ENCODE data around the gene BLVRB. TPM values are rescaled to one million over a fixed set of nuclear protein-coding genes. Genes with fewer than 3 reads are reported as not detected.
A peak's percentile ranks its signal among the peaks of the same experiment; 100 is the strongest.
"Not testable (repeated sequence)": the region's sequence is repeated elsewhere in the genome, so short reads cannot be mapped to it uniquely, and the experiment has no call there.

The BLVRB gene
- polyA plus RNA-seq (ENCODE audit: insufficient read length in 4 of 4) = 10 to 100 TPM; 40.4 to 67.0 (median 49.9) TPM

DNA sequence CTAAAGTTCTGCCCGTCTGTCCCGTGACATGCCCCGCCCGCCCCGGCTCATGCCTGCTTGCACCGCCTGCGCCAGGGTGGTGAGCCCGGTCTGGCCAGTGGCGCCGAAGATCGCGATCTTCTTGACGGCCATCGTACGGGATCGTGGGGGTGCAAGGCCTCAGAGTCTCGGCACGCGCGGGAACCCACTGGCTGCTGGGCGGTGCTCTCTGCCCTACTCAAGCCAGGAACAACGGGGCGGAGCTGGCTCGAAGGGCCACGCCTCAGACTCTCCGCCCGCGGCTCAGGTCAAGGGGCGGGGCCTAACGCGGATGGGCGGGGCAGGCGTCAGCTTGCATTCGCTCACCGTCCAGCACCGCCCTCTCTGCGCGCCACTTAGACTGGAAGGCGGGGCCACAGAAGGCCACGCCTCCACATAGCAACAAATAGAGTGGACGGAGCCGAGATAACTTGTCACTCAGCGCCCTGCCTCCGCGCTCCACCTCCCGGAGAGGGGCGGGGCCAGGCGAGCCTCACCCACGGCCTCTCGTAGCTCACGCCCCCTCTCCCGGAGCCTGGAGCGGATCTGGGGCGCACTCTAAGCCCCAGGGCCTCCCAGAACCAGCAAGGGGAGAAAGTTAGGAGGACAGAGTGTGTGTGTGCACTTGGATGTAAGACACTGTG, at the start of gene BLVRB:
TSS of gene BLVRB (minus strand) at position 189 of the 662 bp plus-strand sequence. CDS start at position 132, 57 bp downstream.
- peak; percentile 90 to 100 (median 99) for DNase-seq (ENCODE audit: low read depth in 4 of 4, low spot score in 2 of 4)

DNA sequence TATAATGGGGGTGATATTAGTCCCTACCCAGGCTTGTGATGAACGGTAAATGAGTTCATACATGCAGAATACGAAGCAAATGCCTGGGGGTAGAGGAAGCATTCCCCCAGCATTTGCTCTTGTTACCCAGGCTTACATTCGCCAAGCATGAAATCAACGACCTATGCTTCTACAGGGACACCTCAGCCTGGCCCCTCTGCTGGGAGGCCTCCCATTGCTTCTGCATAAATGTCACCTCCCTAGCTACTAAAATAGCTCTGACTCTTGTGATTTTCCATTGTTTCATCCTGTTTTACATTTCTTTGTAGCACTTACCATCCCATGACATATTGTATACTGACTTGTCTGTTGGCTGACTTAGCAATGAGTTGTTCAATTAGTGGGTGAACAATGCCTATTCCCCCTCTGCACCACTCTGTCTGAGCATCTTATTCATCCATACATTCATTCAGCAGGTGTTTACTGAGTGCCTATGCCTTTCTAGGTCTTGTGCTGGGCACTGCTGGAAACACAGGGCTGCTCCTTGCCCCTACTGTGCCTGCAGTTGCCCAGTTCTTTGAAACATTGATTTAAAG, 48.3 kb upstream of the BLVRB start:
- DNase-seq (ENCODE audit: low read depth in 4 of 4, low spot score in 2 of 4) = no peak

- no peak for DNase-seq (ENCODE audit: low read depth in 4 of 4, low spot score in 2 of 4)
Measured at GRCh38 chr19:40513345-40513678, 47.8 kb upstream of the BLVRB start.

DNA sequence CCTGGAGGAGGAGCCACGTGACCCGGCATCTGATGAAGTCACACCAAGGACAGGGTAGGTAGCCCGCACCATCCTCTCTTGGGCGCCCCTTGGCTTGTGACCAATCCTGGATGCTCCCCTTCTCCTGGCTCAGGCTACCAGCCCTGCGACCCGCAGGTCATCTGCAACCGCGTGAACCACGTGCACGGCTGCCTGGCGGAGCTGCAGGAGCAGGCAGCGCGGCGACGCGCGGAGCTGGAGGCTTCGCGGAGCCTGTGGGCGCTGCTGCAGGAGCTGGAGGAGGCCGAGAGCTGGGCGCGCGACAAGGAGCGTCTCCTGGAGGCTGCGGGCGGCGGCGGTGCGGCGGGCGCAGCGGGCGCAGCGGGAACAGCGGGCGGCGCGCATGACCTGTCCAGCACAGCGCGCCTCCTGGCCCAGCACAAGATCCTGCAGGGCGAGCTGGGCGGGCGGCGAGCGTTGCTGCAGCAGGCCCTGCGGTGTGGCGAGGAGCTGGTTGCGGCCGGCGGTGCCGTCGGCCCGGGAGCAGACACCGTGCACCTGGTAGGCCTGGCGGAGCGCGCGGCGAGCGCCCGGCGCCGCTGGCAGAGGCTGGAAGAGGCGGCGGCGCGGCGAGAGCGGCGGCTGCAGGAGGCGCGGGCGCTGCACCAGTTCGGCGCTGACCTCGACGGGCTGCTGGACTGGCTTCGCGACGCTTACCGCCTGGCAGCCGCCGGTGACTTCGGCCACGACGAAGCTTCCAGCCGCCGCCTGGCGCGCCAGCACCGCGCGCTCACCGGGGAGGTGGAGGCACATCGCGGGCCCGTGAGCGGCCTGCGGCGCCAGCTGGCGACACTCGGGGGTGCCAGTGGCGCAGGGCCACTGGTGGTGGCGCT, 47.2 kb upstream of the BLVRB start:
- no peak for DNase-seq (ENCODE audit: low read depth in 4 of 4, low spot score in 2 of 4)

GRCh38 chr19:40512110-40512472, 46.5 kb upstream of the BLVRB start:
- no peak for DNase-seq (ENCODE audit: low read depth in 4 of 4, low spot score in 2 of 4)

GRCh38 chr19:40511487-40511886, 45.9 kb upstream of the BLVRB start:
- no peak for DNase-seq (ENCODE audit: low read depth in 4 of 4, low spot score in 2 of 4)

DNA sequence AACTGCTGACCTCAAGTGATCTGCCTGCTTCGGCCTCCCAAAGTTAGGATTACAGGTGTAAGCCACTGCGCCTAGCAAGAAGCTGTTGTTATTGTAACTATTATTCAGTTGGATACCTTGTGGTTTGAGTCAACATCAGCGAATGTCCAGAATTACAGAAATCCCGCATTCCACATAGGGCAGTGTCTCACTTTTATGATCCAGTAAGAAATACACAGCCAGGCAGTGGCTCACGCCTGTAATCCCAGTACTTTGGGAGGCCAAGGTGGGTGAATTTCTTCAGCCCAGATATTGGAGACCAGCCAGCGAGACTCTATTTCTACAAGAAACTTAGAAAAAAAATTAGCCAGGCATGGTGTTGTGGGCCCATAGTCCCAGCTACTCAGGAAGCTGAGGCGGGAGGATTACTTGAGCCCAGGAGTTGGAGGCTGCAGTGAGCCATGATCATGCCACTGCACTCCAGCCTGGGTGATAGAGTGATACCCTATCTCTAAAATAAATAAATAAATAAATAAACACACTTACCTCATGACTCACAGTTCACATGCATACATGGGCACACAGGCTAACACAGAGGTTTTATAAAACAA, 45.1 kb upstream of the BLVRB start:
- no peak for DNase-seq (ENCODE audit: low read depth in 4 of 4, low spot score in 2 of 4)

- no peak for DNase-seq (ENCODE audit: low read depth in 4 of 4, low spot score in 2 of 4)
Measured at GRCh38 chr19:40508739-40509260, 43.3 kb upstream of the BLVRB start.

- DNase-seq (ENCODE audit: low read depth in 4 of 4, low spot score in 2 of 4) = no peak
Measured at GRCh38 chr19:40507892-40508291, 42.3 kb upstream of the BLVRB start.

- DNase-seq (ENCODE audit: low read depth in 4 of 4, low spot score in 2 of 4) = no peak
Measured at GRCh38 chr19:40506099-40506498, 40.6 kb upstream of the BLVRB start.

DNA sequence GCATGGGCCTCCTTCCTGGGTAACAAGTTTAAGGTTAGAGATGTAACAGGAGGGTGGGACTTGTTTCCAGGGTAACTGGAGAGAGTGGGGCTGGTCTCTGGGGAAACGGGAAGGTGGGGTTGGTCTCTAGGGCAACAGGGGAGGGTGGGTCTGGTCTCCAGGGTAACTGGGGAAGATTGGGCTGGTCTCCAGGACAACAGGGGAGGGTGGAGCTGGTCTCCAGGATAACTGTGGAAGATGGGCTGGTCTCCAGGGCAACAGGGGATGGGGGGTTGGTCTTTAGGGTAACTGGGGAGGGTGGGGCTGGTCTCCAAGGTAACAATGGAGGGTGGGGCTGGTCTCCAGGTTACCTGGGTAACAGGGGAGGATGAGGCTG, 37.8 kb upstream of the BLVRB start:
- DNase-seq (ENCODE audit: low read depth in 4 of 4, low spot score in 2 of 4) = no peak

DNA sequence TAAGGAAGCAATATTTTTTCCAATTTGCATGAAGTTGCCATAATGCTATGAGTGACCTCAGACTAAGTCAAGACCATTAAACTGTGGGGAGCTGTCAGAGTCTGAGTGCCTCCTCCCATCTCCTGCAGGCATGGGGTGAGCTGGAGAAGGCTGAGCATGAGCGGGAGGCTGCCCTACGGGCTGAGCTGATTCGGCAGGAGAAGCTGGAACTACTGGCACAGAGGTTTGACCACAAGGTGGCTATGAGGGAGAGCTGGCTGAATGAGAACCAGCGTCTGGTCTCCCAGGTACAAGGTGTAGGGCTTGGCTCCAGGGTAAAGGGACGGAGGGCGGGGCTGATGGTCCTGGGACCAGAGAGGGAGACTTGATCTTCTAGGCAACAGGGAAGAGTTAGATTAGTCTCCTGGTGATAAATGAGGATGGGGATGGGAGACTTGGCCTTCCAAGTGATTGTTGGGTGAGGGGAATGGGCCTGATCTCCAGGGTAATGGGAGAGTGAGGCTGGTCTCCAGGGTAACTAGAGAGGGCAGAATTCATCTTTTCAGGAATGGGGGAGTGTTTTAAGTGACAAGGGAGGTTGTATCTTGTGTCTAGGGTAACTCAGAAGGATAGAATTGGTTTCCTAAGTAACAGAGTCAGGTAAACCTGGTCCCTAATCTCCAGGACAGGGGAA, 37.2 kb upstream of the BLVRB start:
- DNase-seq (ENCODE audit: low read depth in 4 of 4, low spot score in 2 of 4) = no peak

DNA sequence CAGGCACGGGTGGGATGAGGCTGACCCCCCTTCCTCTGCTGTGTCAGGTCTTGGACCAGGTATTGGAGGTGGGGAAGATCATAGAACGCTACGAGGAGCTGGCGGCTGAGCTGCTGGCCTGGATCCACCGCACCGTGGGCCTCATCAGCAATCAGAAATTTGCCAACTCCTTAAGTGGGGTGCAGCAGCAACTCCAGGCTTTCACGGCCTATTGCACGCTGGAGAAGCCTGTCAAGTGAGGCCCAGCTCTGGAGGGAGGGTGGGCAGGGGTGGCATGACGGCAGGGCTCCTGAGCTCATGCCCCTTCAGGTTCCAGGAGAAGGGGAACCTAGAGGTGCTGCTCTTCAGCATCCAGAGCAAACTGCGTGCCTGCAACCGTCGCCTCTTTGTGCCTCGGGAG, 36.5 kb upstream of the BLVRB start:
- no peak for DNase-seq (ENCODE audit: low read depth in 4 of 4, low spot score in 2 of 4)

- DNase-seq (ENCODE audit: low read depth in 4 of 4, low spot score in 2 of 4) = no peak
Measured at GRCh38 chr19:40501599-40501998, 36.1 kb upstream of the BLVRB start.

- not testable (repeated sequence) for DNase-seq (ENCODE audit: low read depth in 4 of 4, low spot score in 2 of 4)
Measured at GRCh38 chr19:40500678-40501530, 35.4 kb upstream of the BLVRB start.

DNA sequence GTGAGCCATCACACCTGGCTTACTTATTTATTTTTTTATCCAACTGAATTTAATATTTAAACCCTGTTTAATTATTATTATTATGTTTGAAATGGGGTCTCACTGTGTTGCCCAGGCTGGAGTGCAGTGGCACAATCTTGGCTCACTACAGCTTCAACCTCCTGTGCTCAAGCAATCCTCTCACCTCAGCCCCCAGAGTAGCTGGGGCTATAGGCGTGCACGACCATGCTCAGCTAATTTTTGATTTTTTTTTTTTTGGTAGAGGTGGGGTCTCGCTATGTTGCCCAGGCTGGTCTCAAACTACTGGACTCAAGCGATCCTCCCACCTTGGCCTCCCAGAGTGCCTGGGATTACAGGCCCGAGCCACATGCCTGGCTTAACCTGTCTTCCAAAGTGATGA, 33.8 kb upstream of the BLVRB start:
- no peak for DNase-seq (ENCODE audit: low read depth in 4 of 4, low spot score in 2 of 4)

- no peak for DNase-seq (ENCODE audit: low read depth in 4 of 4, low spot score in 2 of 4)
Measured at GRCh38 chr19:40497214-40497613, 31.7 kb upstream of the BLVRB start.

DNA sequence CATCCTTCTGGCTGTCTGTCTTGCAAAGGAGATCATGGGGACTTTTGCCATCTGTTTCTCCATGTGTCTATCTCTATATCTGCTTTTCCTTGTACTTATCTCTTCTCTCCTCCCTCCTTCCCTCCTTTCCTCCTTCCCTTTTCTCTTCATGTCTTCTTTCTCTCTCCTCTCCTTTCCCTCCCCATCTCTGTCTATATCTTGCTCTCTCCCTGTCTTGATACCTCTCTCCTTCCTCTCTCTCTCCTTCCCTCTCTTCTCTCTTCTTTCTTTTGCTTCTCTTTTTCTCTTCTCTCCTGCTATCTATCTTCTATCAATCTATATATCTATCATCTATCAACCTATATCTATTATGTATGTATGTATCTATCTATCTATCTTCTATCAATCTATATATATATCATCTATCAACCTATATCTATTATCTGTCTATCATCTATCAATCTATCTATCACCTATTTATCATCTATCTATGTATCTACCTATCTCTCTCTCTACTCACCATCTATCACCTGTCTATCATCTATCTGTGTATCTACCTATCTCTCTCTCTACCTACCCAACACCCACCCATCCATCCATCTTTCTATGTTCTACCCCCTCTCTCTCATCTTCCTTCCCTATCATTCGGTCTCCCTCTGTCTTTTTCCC, 28.8 kb upstream of the BLVRB start:
- DNase-seq (ENCODE audit: low read depth in 4 of 4, low spot score in 2 of 4) = no peak

DNA sequence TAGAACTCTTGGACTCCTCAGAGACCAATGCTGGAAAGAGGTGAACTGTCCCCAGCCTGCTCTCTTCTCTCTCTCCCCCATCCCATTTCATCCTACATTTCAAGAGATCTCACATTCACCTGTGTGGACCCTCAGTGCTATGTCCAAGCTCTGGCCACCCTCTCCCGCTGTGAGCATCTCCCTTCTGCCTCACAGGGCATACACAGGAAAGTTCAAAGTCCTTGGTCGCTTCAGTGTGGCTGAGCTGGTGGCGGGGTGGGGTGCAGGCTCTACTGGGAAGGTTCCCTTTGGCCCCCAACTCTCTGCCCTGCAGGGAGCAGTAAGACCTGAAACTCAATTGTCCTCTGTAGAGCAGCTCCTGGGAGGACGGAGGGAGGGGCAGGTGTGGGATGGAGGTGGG, 28.2 kb upstream of the BLVRB start:
- no peak for DNase-seq (ENCODE audit: low read depth in 4 of 4, low spot score in 2 of 4)

All from left renal cortex interstitium (tissue), 4 donors.